ENCODE measurements around the gene CYP2U1.

The CYP2U1 gene

GRCh38 chr4:107989162-107989536, 57.8 kb downstream of the CYP2U1 start:
- DNase-seq (ENCODE audit: low read depth), result no peak
- Histone ChIP-seq H3K27me3 (replicated peaks; ENCODE audit: control insufficient read depth, insufficient read depth, low read length) (no peaks in the 10 kb centered on the region), H3K4me1 (ENCODE audit: control insufficient read depth, insufficient read depth, low read length) (peaks cover 42% of the 10 kb centered on the region), H3K4me3 (ENCODE audit: low read length) (peak overlapping the region; percentile 95), H3K9ac (ENCODE audit: low read length) (peak overlapping the region; percentile 95), H3K9me3 (ENCODE audit: control insufficient read depth, low read length) (no peaks in the 10 kb centered on the region), H3K36me3 (ENCODE audit: control insufficient read depth, insufficient read depth, low read length, severe bottlenecking) (no peaks in the 10 kb centered on the region)

- peaks cover 1% of the 10 kb centered on the region for H3K36me3 ChIP-seq (ENCODE audit: control insufficient read depth, insufficient read depth, low read length, severe bottlenecking)
- H3K27me3 ChIP-seq (replicated peaks; ENCODE audit: control insufficient read depth, insufficient read depth, low read length), result no peaks in the 10 kb centered on the region
- H3K9me3 ChIP-seq (ENCODE audit: control insufficient read depth, low read length), result no peaks in the 10 kb centered on the region
- H3K4me3 ChIP-seq (ENCODE audit: low read length), result peak within 1 kb of the TSS; percentile 95
- H3K9ac ChIP-seq (ENCODE audit: low read length), result peak within 1 kb of the TSS; percentile 95
- peaks cover 43% of the 10 kb centered on the region for H3K4me1 ChIP-seq (ENCODE audit: control insufficient read depth, insufficient read depth, low read length)
- peak; percentile 98 for DNase-seq (ENCODE audit: low read depth)
These were observed 58.4 kb downstream of the CYP2U1 start, which contains the start of gene HADH for GRCh38 chr4:107989537-107990386. Gene HADH (plus strand): TSS chr4:107989889. CDS start chr4:107989933, 44 bp downstream.

- H3K27me3 ChIP-seq (replicated peaks; ENCODE audit: control insufficient read depth, insufficient read depth, low read length), result no peaks in the 10 kb centered on the region
- H3K4me3 ChIP-seq (ENCODE audit: low read length), result peak overlapping the region; percentile 95
- peak overlapping the region; percentile 95 for H3K9ac ChIP-seq (ENCODE audit: low read length)
- peak; percentile 68 for DNase-seq (ENCODE audit: low read depth)
- peaks cover 15% of the 10 kb centered on the region for H3K36me3 ChIP-seq (ENCODE audit: control insufficient read depth, insufficient read depth, low read length, severe bottlenecking)
- H3K9me3 ChIP-seq (ENCODE audit: control insufficient read depth, low read length), result no peaks in the 10 kb centered on the region
- peaks cover 50% of the 10 kb centered on the region for H3K4me1 ChIP-seq (ENCODE audit: control insufficient read depth, insufficient read depth, low read length)
These were observed 60.7 kb downstream of the CYP2U1 start for GRCh38 chr4:107991945-107992630.

GRCh38 chr4:107993969-107994368, 62.6 kb downstream of the CYP2U1 start:
- Histone ChIP-seq H3K9ac (ENCODE audit: low read length) (peak overlapping the region; percentile 11), H3K4me1 (ENCODE audit: control insufficient read depth, insufficient read depth, low read length) (peaks cover 59% of the 10 kb centered on the region), H3K9me3 (ENCODE audit: control insufficient read depth, low read length) (no peaks in the 10 kb centered on the region), H3K27me3 (replicated peaks; ENCODE audit: control insufficient read depth, insufficient read depth, low read length) (no peaks in the 10 kb centered on the region), H3K36me3 (ENCODE audit: control insufficient read depth, insufficient read depth, low read length, severe bottlenecking) (peaks cover 27% of the 10 kb centered on the region), H3K4me3 (ENCODE audit: low read length) (peak overlapping the region; percentile 95)
- no peak for DNase-seq (ENCODE audit: low read depth)

- no peak for DNase-seq (ENCODE audit: low read depth)
- Histone ChIP-seq H3K27me3 (replicated peaks; ENCODE audit: control insufficient read depth, insufficient read depth, low read length) (no peaks in the 10 kb centered on the region), H3K9me3 (ENCODE audit: control insufficient read depth, low read length) (no peaks in the 10 kb centered on the region), H3K4me1 (ENCODE audit: control insufficient read depth, insufficient read depth, low read length) (peaks cover 58% of the 10 kb centered on the region), H3K4me3 (ENCODE audit: low read length) (peak overlapping the region; percentile 95), H3K36me3 (ENCODE audit: control insufficient read depth, insufficient read depth, low read length, severe bottlenecking) (peaks cover 35% of the 10 kb centered on the region), H3K9ac (ENCODE audit: low read length) (no peak overlapping the region)
These were observed 63.5 kb downstream of the CYP2U1 start for GRCh38 chr4:107994894-107995293.

GRCh38 chr4:107996949-107997788, 65.8 kb downstream of the CYP2U1 start:
- H3K9me3 ChIP-seq (ENCODE audit: control insufficient read depth, low read length), result no peaks in the 10 kb centered on the region
- no peaks in the 10 kb centered on the region for H3K27me3 ChIP-seq (replicated peaks; ENCODE audit: control insufficient read depth, insufficient read depth, low read length)
- H3K36me3 ChIP-seq (ENCODE audit: control insufficient read depth, insufficient read depth, low read length, severe bottlenecking), result peaks cover 45% of the 10 kb centered on the region
- H3K4me1 ChIP-seq (ENCODE audit: control insufficient read depth, insufficient read depth, low read length), result peaks cover 52% of the 10 kb centered on the region
- peak overlapping the region; percentile 21 for H3K9ac ChIP-seq (ENCODE audit: low read length)
- peak overlapping the region; percentile 26 for H3K4me3 ChIP-seq (ENCODE audit: low read length)
- DNase-seq (ENCODE audit: low read depth), result peak; percentile 60

- Histone ChIP-seq H3K27me3 (replicated peaks; ENCODE audit: control insufficient read depth, insufficient read depth, low read length) (no peaks in the 10 kb centered on the region), H3K4me1 (ENCODE audit: control insufficient read depth, insufficient read depth, low read length) (peaks cover 47% of the 10 kb centered on the region), H3K36me3 (ENCODE audit: control insufficient read depth, insufficient read depth, low read length, severe bottlenecking) (peaks cover 45% of the 10 kb centered on the region), H3K9ac (ENCODE audit: low read length) (peak overlapping the region; percentile 21), H3K9me3 (ENCODE audit: control insufficient read depth, low read length) (no peaks in the 10 kb centered on the region), H3K4me3 (ENCODE audit: low read length) (no peak overlapping the region)
- DNase-seq (ENCODE audit: low read depth), result no peak
These were observed 66.4 kb downstream of the CYP2U1 start for GRCh38 chr4:107997794-107998193.

- Histone ChIP-seq H3K27me3 (replicated peaks; ENCODE audit: control insufficient read depth, insufficient read depth, low read length) (no peaks in the 10 kb centered on the region), H3K36me3 (ENCODE audit: control insufficient read depth, insufficient read depth, low read length, severe bottlenecking) (peaks cover 41% of the 10 kb centered on the region), H3K4me3 (ENCODE audit: low read length) (no peak overlapping the region), H3K4me1 (ENCODE audit: control insufficient read depth, insufficient read depth, low read length) (peaks cover 39% of the 10 kb centered on the region), H3K9me3 (ENCODE audit: control insufficient read depth, low read length) (no peaks in the 10 kb centered on the region), H3K9ac (ENCODE audit: low read length) (no peak overlapping the region)
- DNase-seq (ENCODE audit: low read depth), result peak; percentile 6
These were observed 68.7 kb downstream of the CYP2U1 start for GRCh38 chr4:107999932-108000539.

- peaks cover 44% of the 10 kb centered on the region for H3K4me1 ChIP-seq (ENCODE audit: control insufficient read depth, insufficient read depth, low read length)
- H3K4me3 ChIP-seq (ENCODE audit: low read length), result no peak overlapping the region
- DNase-seq (ENCODE audit: low read depth), result no peak
- peaks cover 30% of the 10 kb centered on the region for H3K36me3 ChIP-seq (ENCODE audit: control insufficient read depth, insufficient read depth, low read length, severe bottlenecking)
- no peak overlapping the region for H3K9ac ChIP-seq (ENCODE audit: low read length)
- no peaks in the 10 kb centered on the region for H3K9me3 ChIP-seq (ENCODE audit: control insufficient read depth, low read length)
- no peaks in the 10 kb centered on the region for H3K27me3 ChIP-seq (replicated peaks; ENCODE audit: control insufficient read depth, insufficient read depth, low read length)
These were observed 70.3 kb downstream of the CYP2U1 start for GRCh38 chr4:108001540-108002135.
